ENCODE data around the gene MEAF6.

GRCh38 chr1:37471345-37472231, 43.0 kb downstream of the MEAF6 start:
- TF ChIP-seq CTCF (IDR thresholded peaks at IDR 0.05) (no peak), POLR2A (IDR thresholded peaks at IDR 0.05) (peak in 1 of 2 donors; percentile 17)
